AG04450 (cell line): ENCODE measurements around the gene CYP11A1. TPM values are rescaled to one million over a fixed set of nuclear protein-coding genes. Genes with fewer than 3 reads are reported as not detected.

Experiments
- CTCF ChIA-PET: fragments of 300-600, 350-600 bp; formaldehyde crosslinking; extraction: SDS; loops from one replicate; lab custom pipeline; 2022; ENCODE audit warnings: antibody characterized with exemption, inconsistent platforms; lab: Charles Lee
- POLR2A ChIA-PET: fragments of 350-600 bp; formaldehyde crosslinking; extraction: SDS; loops from one replicate; lab custom pipeline; 2021; ENCODE audit warnings: antibody characterized with exemption, inconsistent platforms; lab: Yijun Ruan, JAX
- DNase-seq: peaks from one replicate; pipeline ENCODE4 v3.0.0-alpha.2; 2011; ENCODE audit warnings: low read depth, low spot score
- H3K27ac ChIP-seq: one replicate; pipeline ENCODE4 v1.5.1; 2012; ENCODE audit warnings: low read depth, low read length, control low read depth
- H3K27me3 ChIP-seq: one replicate; pipeline ENCODE4 v1.6.0; 2012; ENCODE audit warnings: low read length; ENCODE audit not compliant: control insufficient read depth, insufficient read depth
- H3K4me3 ChIP-seq: 2 replicates; pipeline ENCODE4 v1.5.1; 2011; ENCODE audit warnings: mild to moderate bottlenecking, low read depth, low read length, control low read depth
- H3K9me3 ChIP-seq: 2 replicates; pipeline ENCODE4 v1.5.1; 2012; ENCODE audit warnings: low read length; ENCODE audit not compliant: control insufficient read depth, insufficient read depth
- CTCF ChIP-seq: IDR thresholded peaks from 2 replicates; pipeline ENCODE4 v1.5.1; 2011; ENCODE audit warnings: low read depth, low read length, control low read depth, inconsistent platforms
- polyA plus RNA-seq: library from polyadenylated mRNA; depleted of rRNA; stranded (reverse); fragments of >200 nt; gene quantifications from 2 replicates; pipeline ENCODE4 v1.2.3, GENCODE V29; 2011

CYP11A1 gene
- polyA plus RNA-seq, 1 experiment = 0.14 TPM

- TF ChIP-seq CTCF = no peak
- H3K27ac ChIP-seq = peak overlapping the region; percentile 39
- CTCF ChIA-PET = interaction anchor here (0.8 to 5.6 kb wide), 5 partner anchors 8 to 247 kb away, joined by 3 to 209 read pairs (median 5); partner anchors contain the start of gene SEMA7A
- H3K27me3 ChIP-seq = no peaks in the 10 kb centered on the region
- DNase-seq = no peak
- POLR2A ChIA-PET = no interaction called here
- H3K4me3 ChIP-seq = no peak overlapping the region
- no peaks in the 10 kb centered on the region for H3K9me3 ChIP-seq
Measured at GRCh38 chr15:74383695-74384565, 16.5 kb upstream of the CYP11A1 start.

GRCh38 chr15:74383286-74383685, 15.8 kb upstream of the CYP11A1 start:
- no peak for DNase-seq
- Histone ChIP-seq H3K27ac (no peak overlapping the region), H3K9me3 (no peaks in the 10 kb centered on the region), H3K4me3 (no peak overlapping the region), H3K27me3 (no peaks in the 10 kb centered on the region)
- CTCF ChIA-PET = interaction anchor here (0.6 to 5.6 kb wide), 8 partner anchors 9 to 248 kb away, joined by 3 to 209 read pairs (median 5); partner anchors contain the start of gene SEMA7A
- TF ChIP-seq CTCF = no peak
- POLR2A ChIA-PET = no interaction called here

GRCh38 chr15:74382004-74382816, 14.8 kb upstream of the CYP11A1 start:
- CTCF ChIA-PET = interaction anchor here (0.6 to 5.6 kb wide), 31 partner anchors 10 to 386 kb away, joined by 3 to 209 read pairs (median 5); partner anchors contain the start of genes SEMA7A and UBL7
- POLR2A ChIA-PET = interaction anchor here (0.6 to 1.3 kb wide), 3 partner anchors 11 to 61 kb away, joined by 3 to 7 read pairs (median 4); no protein-coding TSS in a partner anchor
- H3K27ac ChIP-seq = no peak overlapping the region
- no peak overlapping the region for H3K4me3 ChIP-seq
- H3K27me3 ChIP-seq = no peaks in the 10 kb centered on the region
- H3K9me3 ChIP-seq = no peaks in the 10 kb centered on the region
- peak; percentile 98 for TF ChIP-seq CTCF
- no peak for DNase-seq

- H3K27ac ChIP-seq = no peak overlapping the region
- CTCF ChIA-PET = interaction anchor here (0.6 to 5.6 kb wide), 6 partner anchors 42 to 253 kb away, joined by 3 to 209 read pairs (median 6); partner anchors contain the start of gene SEMA7A
- DNase-seq = no peak
Measured at GRCh38 chr15:74381481-74381880, 14.0 kb upstream of the CYP11A1 start.

More at GRCh38 chr15:74381481-74381880, 14.0 kb upstream of the CYP11A1 start:
- no peak for TF ChIP-seq CTCF
- POLR2A ChIA-PET = no interaction called here
- H3K27me3 ChIP-seq = no peaks in the 10 kb centered on the region
- no peak overlapping the region for H3K4me3 ChIP-seq
- no peaks in the 10 kb centered on the region for H3K9me3 ChIP-seq
